GM19397 (cell line): ENCODE measurements around the gene TMEM89.

ENCODE experiments used
- ATAC-seq: cut with Tn5 transposase; IDR thresholded peaks from one replicate; pipeline ENCODE4 v1.9.1; 2021; ENCODE audit warnings: mild to moderate bottlenecking, moderate library complexity; ENCODE audit not compliant: unreplicated experiment

The TMEM89 gene

GRCh38 chr3:48593337-48593736 lies 28.2 kb downstream of the TMEM89 start:
- no peak for ATAC-seq

- ATAC-seq = no peak
Measured at GRCh38 chr3:48592519-48593087, 29.0 kb downstream of the TMEM89 start.

GRCh38 chr3:48591886-48592518 lies 29.6 kb downstream of the TMEM89 start:
- ATAC-seq = no peak

GRCh38 chr3:48591436-48591835 lies 30.1 kb downstream of the TMEM89 start:
- no peak for ATAC-seq

- ATAC-seq = no peak
Measured at GRCh38 chr3:48588230-48588629, 33.3 kb downstream of the TMEM89 start.

GRCh38 chr3:48587686-48588085 lies 33.9 kb downstream of the TMEM89 start:
- ATAC-seq = no peak

GRCh38 chr3:48585411-48585810 lies 36.2 kb downstream of the TMEM89 start:
- no peak for ATAC-seq

- ATAC-seq = no peak
Measured at GRCh38 chr3:48584836-48585235, 36.7 kb downstream of the TMEM89 start.

- no peak for ATAC-seq
Measured at GRCh38 chr3:48581621-48582481, 39.7 kb downstream of the TMEM89 start.

- no peak for ATAC-seq
Measured at GRCh38 chr3:48576647-48577046, 44.9 kb downstream of the TMEM89 start.

- ATAC-seq = no peak
Measured at GRCh38 chr3:48575366-48575765, 46.2 kb downstream of the TMEM89 start.

- no peak for ATAC-seq
Measured at GRCh38 chr3:48573973-48574585, 47.5 kb downstream of the TMEM89 start.

- no peak for ATAC-seq
Measured at GRCh38 chr3:48572517-48572916, 49.1 kb downstream of the TMEM89 start.

- no peak for ATAC-seq
Measured at GRCh38 chr3:48571938-48572337, 49.6 kb downstream of the TMEM89 start.
